RWPE1 (cell line): ENCODE results near the gene ATG16L2.

Experiments used
- CTCF ChIA-PET: fragments of 350-600 bp; sonication (Branson Sonifier 250); formaldehyde crosslinking; extraction: SDS; loops from one replicate; lab custom pipeline; 2021; lab: Yijun Ruan, JAX
- POLR2A ChIA-PET: fragments of 400-600 bp; formaldehyde crosslinking; extraction: SDS; loops from one replicate; lab custom pipeline; 2020; ENCODE audit warnings: antibody characterized with exemption; ENCODE audit not compliant: low non-redundant PET; lab: Yijun Ruan, JAX
- DNase-seq: peaks from one replicate; pipeline ENCODE4 v3.0.0; 2012; ENCODE audit warnings: low spot score
- H3K27ac ChIP-seq: fragments of 450-650 bp; 2 replicates; pipeline ENCODE4 v1.5.1; 2017
- CTCF ChIP-seq: fragments of 450-650 bp; conservative IDR thresholded peaks from 2 replicates; pipeline ENCODE4 v1.5.1; 2017; ENCODE audit warnings: low read depth, mild to moderate bottlenecking

ATG16L2 gene

GRCh38 chr11:72818971-72819370, 4.8 kb downstream of the ATG16L2 start:
- DNase-seq = no peak
- no peak overlapping the region for H3K27ac ChIP-seq
- CTCF ChIA-PET = interaction anchor here (0.6 kb wide), 1 partner anchor 13 kb away, joined by 3 read pairs; no protein-coding TSS in a partner anchor
- TF ChIP-seq CTCF = no peak
- POLR2A ChIA-PET = no interaction called here

- ChIA-PET POLR2A (no interaction called here), CTCF (interaction anchor here (0.8 to 1.4 kb wide), 3 partner anchors 27 to 153 kb away, joined by 3 to 5 read pairs (median 3); no protein-coding TSS in a partner anchor)
- TF ChIP-seq CTCF = no peak
- peak overlapping the region; percentile 66 for H3K27ac ChIP-seq
- DNase-seq = no peak
Observed at GRCh38 chr11:72820439-72821139, 6.4 kb downstream of the ATG16L2 start.

- CTCF ChIA-PET = interaction anchor here (0.6 to 1.6 kb wide), 5 partner anchors 28 to 321 kb away, joined by 3 to 5 read pairs (median 4); partner anchors contain the start of gene FCHSD2
- no peak for DNase-seq
- peak overlapping the region; percentile 66 for H3K27ac ChIP-seq
- no peak for TF ChIP-seq CTCF
- POLR2A ChIA-PET = no interaction called here
Observed at GRCh38 chr11:72821221-72821919, 7.2 kb downstream of the ATG16L2 start.

- DNase-seq = peak; percentile 92
- no peak for TF ChIP-seq CTCF
- CTCF ChIA-PET = interaction anchor here (0.6 to 1.6 kb wide), 5 partner anchors 9 to 320 kb away, joined by 3 to 5 read pairs (median 4); partner anchors contain the start of gene FCHSD2
- POLR2A ChIA-PET = no interaction called here
- H3K27ac ChIP-seq = peak overlapping the region; percentile 66
Observed at GRCh38 chr11:72821920-72822799, 7.9 kb downstream of the ATG16L2 start.

GRCh38 chr11:72823105-72823804, 9.0 kb downstream of the ATG16L2 start:
- ChIA-PET POLR2A (no interaction called here), CTCF (interaction anchor here (1.6 kb wide), 1 partner anchor 319 kb away, joined by 5 read pairs; the partner anchor contains the start of gene FCHSD2)
- no peak for DNase-seq
- TF ChIP-seq CTCF = no peak
- peak overlapping the region; percentile 66 for H3K27ac ChIP-seq
